H1 (cell line): ENCODE measurements around the gene DTX4. TPM values are rescaled to one million over a fixed set of nuclear protein-coding genes. Genes with fewer than 3 reads are reported as not detected.

Experiments used
- CTCF ChIA-PET: fragments of 300-600 bp; sonication (Branson Sonifier 250); formaldehyde crosslinking; loops from one replicate; lab custom pipeline; 2021; ENCODE audit not compliant: partially characterized antibody; lab: Charles Lee
- POLR2A ChIA-PET: fragments of 300-600 bp; sonication (Branson Sonifier 250); formaldehyde crosslinking; loops from one replicate; lab custom pipeline; 2021; ENCODE audit warnings: inconsistent platforms; ENCODE audit not compliant: partially characterized antibody; lab: Charles Lee
- DNase-seq, 2 experiments: peaks; one replicate each; pipeline versions ENCODE4 v3.0.0 to v3.0.0-alpha.2; 2010 to 2022; ENCODE audit warnings: low spot score in 2 of 2, low read depth in 1 of 2, mixed read lengths in 1 of 2
- FAIRE-seq: peaks from 2 replicates; lab custom pipeline; 2011; peaks lifted over from hg19 to GRCh38; lab: Jason Lieb, UNC
- H2AFZ ChIP-seq: 2 replicates; pipeline ENCODE4 v1.8.1; 2012; ENCODE audit warnings: low read length, inconsistent platforms
- H2AK5ac ChIP-seq: 2 replicates; pipeline ENCODE4 v1.6.1; 2013; ENCODE audit warnings: low read depth, low read length
- H2BK120ac ChIP-seq: replicated peaks from 2 replicates; pipeline ENCODE3; 2013; ENCODE audit warnings: low read depth, low read length, inconsistent platforms
- H2BK12ac ChIP-seq: 2 replicates; pipeline ENCODE4 v1.6.1; 2013; ENCODE audit warnings: low read depth, low read length
- H2BK15ac ChIP-seq: 2 replicates; pipeline ENCODE4 v1.6.1; 2013; ENCODE audit warnings: low read length
- H2BK20ac ChIP-seq: 2 replicates; pipeline ENCODE4 v1.6.1; 2013; ENCODE audit warnings: low read length
- H2BK5ac ChIP-seq: 2 replicates; pipeline ENCODE4 v1.6.1; 2013; ENCODE audit warnings: low read depth, low read length
- H3K14ac ChIP-seq: 2 replicates; pipeline ENCODE4 v1.6.1; 2013; ENCODE audit warnings: inconsistent platforms; ENCODE audit not compliant: insufficient read length
- H3K18ac ChIP-seq: 2 replicates; pipeline ENCODE4 v1.6.1; 2013; ENCODE audit warnings: low read length; ENCODE audit errors: extremely low read depth
- H3K23ac ChIP-seq: 2 replicates; pipeline ENCODE4 v1.6.1; 2013; ENCODE audit warnings: inconsistent platforms; ENCODE audit not compliant: insufficient read length
- H3K23me2 ChIP-seq: 2 replicates; pipeline ENCODE4 v1.6.1; 2013; ENCODE audit warnings: low read depth, low read length
- H3K27ac ChIP-seq: 2 replicates; pipeline ENCODE4 v1.6.1; 2011; ENCODE audit warnings: low read depth, low read length, inconsistent platforms
- H3K27me3 ChIP-seq, 4 experiments: replicated peaks in 1 of 4; 1 replicate in 1 of 4; 2 replicates in 3 of 4; pipeline versions ENCODE4 v1.6.1 to v1.8.1; 2011 to 2013; ENCODE audit warnings: low read length in 3 of 4, mild to moderate bottlenecking in 3 of 4, inconsistent platforms in 2 of 4, mixed read lengths in 2 of 4, moderate library complexity in 1 of 4; ENCODE audit not compliant: control insufficient read depth in 3 of 4, insufficient read depth in 3 of 4; ENCODE audit errors: extremely low read depth in 1 of 4
- H3K36me3 ChIP-seq, 4 experiments: 2 replicates each; pipeline versions ENCODE4 v1.6.1 to v1.8.1; 2011 to 2013; ENCODE audit warnings: mild to moderate bottlenecking in 4 of 4, low read length in 3 of 4, moderate library complexity in 2 of 4, control low read depth in 1 of 4, inconsistent platforms in 1 of 4; ENCODE audit not compliant: insufficient read depth in 4 of 4, control insufficient read depth in 2 of 4
- H3K4ac ChIP-seq: replicated peaks from 2 replicates; pipeline ENCODE3; 2013; ENCODE audit warnings: low read length, low read depth, mixed read lengths, inconsistent platforms; ENCODE audit not compliant: insufficient read length
- H3K4me1 ChIP-seq, 4 experiments: replicated peaks in 1 of 4; 1 replicate in 1 of 4; 2 replicates in 3 of 4; pipeline versions ENCODE4 v1.6.1 to v1.8.1; 2011 to 2013; ENCODE audit warnings: low read length in 3 of 4, inconsistent platforms in 2 of 4, mixed read lengths in 1 of 4; ENCODE audit not compliant: insufficient read depth in 4 of 4, control insufficient read depth in 3 of 4
- H3K4me2 ChIP-seq, 2 experiments: 2 replicates each; pipeline versions ENCODE4 v1.6.1 to v1.8.1; 2011 to 2013; ENCODE audit warnings: low read depth in 2 of 2, low read length in 2 of 2, control low read depth in 1 of 2, inconsistent platforms in 1 of 2, mild to moderate bottlenecking in 1 of 2; ENCODE audit not compliant: insufficient read depth in 1 of 2
- H3K4me3 ChIP-seq, 4 experiments: fragments of 200-600, 300-600 bp in 1 of 4; sonication (generic), shearing (Covaris generic), sonication (Bioruptor Twin) in 1 of 4; 2 replicates each; pipeline versions ENCODE4 v1.5.1 to v1.8.1; 2011 to 2016; ENCODE audit warnings: low read length in 4 of 4, low read depth in 3 of 4, control low read depth in 2 of 4, inconsistent platforms in 2 of 4, mild to moderate bottlenecking in 2 of 4, mixed read lengths in 1 of 4, moderate library complexity in 1 of 4; ENCODE audit not compliant: insufficient read depth in 2 of 4; ENCODE audit errors: extremely low read depth in 1 of 4
- H3K56ac ChIP-seq: replicated peaks from 2 replicates; pipeline ENCODE3; 2013; ENCODE audit warnings: low read depth, mild to moderate bottlenecking, mixed read lengths, low read length, inconsistent platforms; ENCODE audit not compliant: insufficient read length
- H3K79me1 ChIP-seq: 2 replicates; pipeline ENCODE4 v1.6.1; 2013; ENCODE audit warnings: low read depth, low read length, control low read depth
- H3K79me2 ChIP-seq, 2 experiments: 2 replicates each; pipeline versions ENCODE4 v1.6.1 to v1.8.1; 2012 to 2013; ENCODE audit warnings: low read length in 2 of 2, mild to moderate bottlenecking in 2 of 2, inconsistent platforms in 1 of 2; ENCODE audit not compliant: insufficient read depth in 2 of 2, control insufficient read depth in 1 of 2
- H3K9ac ChIP-seq, 4 experiments: replicated peaks in 1 of 4; 1 replicate in 1 of 4; 2 replicates in 3 of 4; pipeline versions ENCODE4 v1.6.1 to v1.8.1; 2011 to 2013; ENCODE audit warnings: low read depth in 3 of 4, low read length in 3 of 4, control low read depth in 2 of 4, mild to moderate bottlenecking in 2 of 4, moderate library complexity in 2 of 4, inconsistent platforms in 1 of 4; ENCODE audit errors: extremely low read depth in 1 of 4
- H3K9me3 ChIP-seq, 2 experiments: 2 replicates each; pipeline versions ENCODE4 v1.6.1 to v1.8.1; 2012 to 2013; ENCODE audit warnings: mild to moderate bottlenecking in 2 of 2, moderate library complexity in 2 of 2, control low read depth in 1 of 2, inconsistent platforms in 1 of 2, low read depth in 1 of 2, low read length in 1 of 2, mixed read lengths in 1 of 2; ENCODE audit not compliant: insufficient read depth in 2 of 2
- H4K20me1 ChIP-seq, 2 experiments: replicated peaks in 1 of 2; 2 replicates each; pipeline versions ENCODE3 to v1.8.1; 2011 to 2013; ENCODE audit warnings: inconsistent platforms in 2 of 2, low read length in 2 of 2, mild to moderate bottlenecking in 1 of 2; ENCODE audit not compliant: insufficient read depth in 2 of 2, control insufficient read depth in 1 of 2
- H4K5ac ChIP-seq: 2 replicates; pipeline ENCODE4 v1.6.1; 2013; ENCODE audit warnings: low read length, low read depth, mixed read lengths, inconsistent platforms; ENCODE audit not compliant: insufficient read length
- H4K8ac ChIP-seq: 2 replicates; pipeline ENCODE4 v1.8.0; 2013; ENCODE audit warnings: mild to moderate bottlenecking, moderate library complexity, low read length, inconsistent platforms; ENCODE audit not compliant: insufficient read depth; ENCODE audit errors: extremely low read depth
- H4K91ac ChIP-seq: replicated peaks from 2 replicates; pipeline ENCODE3; 2013; ENCODE audit warnings: low read length, mixed read lengths, inconsistent platforms; ENCODE audit not compliant: insufficient read length
- BCL11A ChIP-seq, 2 experiments: IDR thresholded peaks; one replicate each; pipeline ENCODE4 v1.6.1; 2011; ENCODE audit warnings: low read depth in 2 of 2, low read length in 2 of 2, mild to moderate bottlenecking in 2 of 2
- CREB1 ChIP-seq: IDR thresholded peaks from 2 replicates; pipeline ENCODE4 v1.6.1; 2012; ENCODE audit warnings: inconsistent platforms
- HDAC2 ChIP-seq, 2 experiments: fragments of 300-600 bp in 1 of 2; sonication (generic) in 1 of 2; IDR thresholded peaks; 2 replicates each; pipeline ENCODE4 v1.6.1; 2011 to 2012; ENCODE audit warnings: low read depth in 2 of 2, low read length in 2 of 2, mild to moderate bottlenecking in 2 of 2, moderate library complexity in 2 of 2, borderline replicate concordance in 1 of 2, inconsistent platforms in 1 of 2
- JUND ChIP-seq: IDR thresholded peaks from 2 replicates; pipeline ENCODE4 v1.6.1; 2011; ENCODE audit warnings: mild to moderate bottlenecking, improper control_type of control experiment, low read length
- RAD21 ChIP-seq, 2 experiments: IDR thresholded peaks in 1 of 2; conservative IDR thresholded peaks in 1 of 2; 2 replicates each; pipeline ENCODE4 v1.6.1; 2011; ENCODE audit warnings: low read depth in 2 of 2, low read length in 2 of 2, improper control_type of control experiment in 1 of 2, inconsistent platforms in 1 of 2, mild to moderate bottlenecking in 1 of 2, moderate library complexity in 1 of 2
- SP4 ChIP-seq: IDR thresholded peaks from 2 replicates; pipeline ENCODE4 v1.6.1; 2012; ENCODE audit warnings: low read length, inconsistent platforms
- TBP ChIP-seq: IDR thresholded peaks from 2 replicates; pipeline ENCODE4 v1.6.1; 2011; ENCODE audit warnings: low read depth, low read length, improper control_type of control experiment
- USF2 ChIP-seq: IDR thresholded peaks from 2 replicates; pipeline ENCODE4 v1.6.1; 2011; ENCODE audit warnings: low read length, improper control_type of control experiment
- WGBS, 2 experiments: shearing (Covaris generic) in 1 of 2; methylation state at CpG; one replicate each; pipeline versions ENCODE4 v1.1.6 to v1.1.7; 2013 to 2015; ENCODE audit warnings: low lambda C conversion rate in 2 of 2, mixed read lengths in 2 of 2, inconsistent platforms in 1 of 2, low coverage in 1 of 2, missing lambda C conversion rate in 1 of 2; ENCODE audit not compliant: insufficient replicate concordance in 2 of 2, insufficient coverage in 1 of 2, insufficient read length in 1 of 2; ENCODE audit errors: extremely low coverage in 1 of 2, missing lambda C conversion rate in 1 of 2; 5-methylcytosine and 5-hydroxymethylcytosine counted together
- polyA plus RNA-seq, 7 experiments: library from polyadenylated mRNA; depleted of rRNA in 3 of 7; stranded (reverse) in 5 of 7; unstranded in 2 of 7; fragments of >200 nt in 5 of 7; fragments of 200-250 nt in 2 of 7; gene quantifications; 1 replicate in 5 of 7; 2 replicates in 1 of 7; 4 replicates in 1 of 7; pipeline versions ENCODE4 v1.2.1 to v1.2.3, GENCODE V29; 2011 to 2013; ENCODE audit warnings: missing spikeins in 2 of 7, mixed read lengths in 2 of 7
- total RNA-seq: library from RNA; stranded (reverse); fragmentation: NEBNext Ultra II Directional; extraction: Animal tissue kit (Norgen Biotek cat#: 25700); gene quantifications from 2 replicates; pipeline ENCODE4 v1.2.1, GENCODE V29; 2021

The DTX4 gene
- total and polyA plus RNA-seq, 2 of the 8 experiments (the other 6 are each of a cell fraction or from before 2014, with no cell fraction given) = 5.1 to 18.8 TPM

GRCh38 chr11:59144579-59145345 is 27.2 kb upstream of the DTX4 start:
- H3K79me1 ChIP-seq = no peaks in the 10 kb centered on the region
- peak overlapping the region; percentile 80 for H3K4ac ChIP-seq
- peaks cover 0 to 10% (median 2%) of the 10 kb centered on the region in 4 experiments; a peak in 6 of 8 replicates for H3K36me3 ChIP-seq
- no peak overlapping the region for H2BK20ac ChIP-seq
- no peak overlapping the region for H3K14ac ChIP-seq
- H3K4me3 ChIP-seq = peak overlapping the region; percentile 37 to 75 (median 48)
- peak overlapping the region; percentile 66 for H2BK5ac ChIP-seq
- peak overlapping the region; percentile 26 to 79 (median 32); a peak in 6 of 7 replicates for H3K9ac ChIP-seq
- H3K23me2 ChIP-seq = peaks cover 6% of the 10 kb centered on the region; the same call in 1 of the 2 replicates
- no peak overlapping the region for H2AFZ ChIP-seq
- peaks cover 0 to 10% of the 10 kb centered on the region in 2 experiments; a peak in 2 of 4 replicates for H3K79me2 ChIP-seq
- peaks cover 2 to 3% of the 10 kb centered on the region in 2 experiments for H4K20me1 ChIP-seq
- peak; percentile 87 for FAIRE-seq
- peak; percentile 70 to 87 for DNase-seq
- H4K5ac ChIP-seq = peak overlapping the region; percentile 15
- no peak overlapping the region for H3K23ac ChIP-seq
- peak overlapping the region; percentile 20; the same call in 1 of the 2 replicates for H3K27ac ChIP-seq
- no peaks in the 10 kb centered on the region; a peak in 1 of 7 replicates for H3K27me3 ChIP-seq
- H2BK12ac ChIP-seq = 0 out of 2 replicates have a peak overlapping the region, but pooled peaks have one; percentile 42
- H2BK15ac ChIP-seq = 0 out of 2 replicates have a peak overlapping the region, but pooled peaks have one; percentile 32
- ChIA-PET CTCF (interaction anchor here (0.6 to 6.1 kb wide), 11 partner anchors 9 to 490 kb away, joined by 3 to 65 read pairs (median 4); partner anchors contain the start of gene DTX4), POLR2A (interaction anchor here (0.7 to 2.2 kb wide), 12 partner anchors 13 to 566 kb away, joined by 3 to 15 read pairs (median 4); partner anchors contain the start of genes DTX4, FAM111B and ZFP91)
- 1% methylated on average over 38 of the region's 39 CpGs; no CpG with 5 or more reads in 1 of the 2 experiments for WGBS, 2 experiments
- no peaks in the 10 kb centered on the region for H3K9me3 ChIP-seq
- no peak overlapping the region for H3K18ac ChIP-seq
- peak overlapping the region; percentile 14 for H4K91ac ChIP-seq
- H4K8ac ChIP-seq = no peak overlapping the region; the same call in 1 of the 2 replicates
- peak overlapping the region; percentile 54 to 69 for H3K4me2 ChIP-seq
- no peak overlapping the region for H2AK5ac ChIP-seq
- H3K4me1 ChIP-seq = peaks cover 0 to 8% (median 0%) of the 10 kb centered on the region in 4 experiments; a peak in 4 of 7 replicates
- H3K56ac ChIP-seq = no peak overlapping the region
- no peak overlapping the region for H2BK120ac ChIP-seq
- TF ChIP-seq SP4 (no peak), RAD21 (IDR thresholded peaks at IDR 0.05 in 1 of 2, conservative IDR thresholded peaks at IDR 0.05 in 1 of 2; ENCODE audit: low read depth in 2 of 2, low read length in 2 of 2) (0 out of 4 replicates have a peak, but pooled peaks of 1 of the 2 experiments have one; percentile 3), HDAC2 (IDR thresholded peaks at IDR 0.05; ENCODE audit: borderline replicate concordance in 1 of 2, low read depth in 2 of 2, low read length in 2 of 2) (peak in 1 of 2 experiments; percentile 98; a peak in 3 of 4 replicates), TBP (peak; percentile 64; the same call in 1 of the 2 replicates), JUND (no peak), CREB1 (peak; percentile 10; the same call in 1 of the 2 replicates), BCL11A (IDR thresholded peaks at IDR 0.05; ENCODE audit: low read depth in 2 of 2, low read length in 2 of 2) (no peak), USF2 (no peak)
